ENCODE measurements around the gene LTB4R2.
A peak's percentile ranks its signal among the peaks of the same experiment; 100 is the strongest.

The LTB4R2 gene

GRCh38 chr14:24309538-24310264, at the start of gene LTB4R2:
Gene LTB4R2, plus strand, starts transcription at chr14:24310140. Its CDS starts 525 bp downstream, at chr14:24310665.
- peaks cover 18% of the 10 kb centered on the region for H3K36me3 ChIP-seq (replicated peaks)
- in situ Hi-C loops (cut with HindIII; ENCODE audit: low pct_ligation_motif_present, low sequenced_read_pairs), result no loop called here

GRCh38 chr14:24260780-24261157, 49.2 kb upstream of the LTB4R2 start:
- H3K36me3 ChIP-seq (replicated peaks), result peaks cover 4% of the 10 kb centered on the region
- H3K27me3 ChIP-seq (replicated peaks), result no peaks in the 10 kb centered on the region
- in situ Hi-C loops (cut with HindIII; ENCODE audit: low pct_ligation_motif_present, low sequenced_read_pairs), result no loop called here
- no peak overlapping the region for H3K4me3 ChIP-seq (ENCODE audit: low read depth, low read length)
- DNase-seq, result no peak
- TF ChIP-seq CTCF (IDR thresholded peaks at IDR 0.05; ENCODE audit: low read depth, low read length, missing control alignments), result no peak
- no peak overlapping the region for H3K27ac ChIP-seq

More at GRCh38 chr14:24309538-24310264, at the start of gene LTB4R2:
- DNase-seq, result no peak
- H3K27me3 ChIP-seq (replicated peaks), result no peaks in the 10 kb centered on the region
- no peak within 1 kb of the TSS for H3K27ac ChIP-seq
- peak within 1 kb of the TSS; percentile 45 for H3K4me3 ChIP-seq (ENCODE audit: low read depth, low read length)
- TF ChIP-seq CTCF (IDR thresholded peaks at IDR 0.05; ENCODE audit: low read depth, low read length, missing control alignments), result no peak

- TF ChIP-seq CTCF (IDR thresholded peaks at IDR 0.05; ENCODE audit: low read depth, low read length, missing control alignments), result no peak
- H3K36me3 ChIP-seq (replicated peaks), result peaks cover 4% of the 10 kb centered on the region
- H3K4me3 ChIP-seq (ENCODE audit: low read depth, low read length), result no peak overlapping the region
- in situ Hi-C loops (cut with HindIII; ENCODE audit: low pct_ligation_motif_present, low sequenced_read_pairs), result no loop called here
- DNase-seq, result no peak
- H3K27me3 ChIP-seq (replicated peaks), result no peaks in the 10 kb centered on the region
- no peak overlapping the region for H3K27ac ChIP-seq
These were observed 48.5 kb upstream of the LTB4R2 start for GRCh38 chr14:24261256-24261968.

- Histone ChIP-seq H3K4me3 (ENCODE audit: low read depth, low read length) (no peak overlapping the region), H3K27me3 (replicated peaks) (no peaks in the 10 kb centered on the region), H3K36me3 (replicated peaks) (peaks cover 4% of the 10 kb centered on the region), H3K27ac (no peak overlapping the region)
- no peak for DNase-seq
- TF ChIP-seq CTCF (IDR thresholded peaks at IDR 0.05; ENCODE audit: low read depth, low read length, missing control alignments), result no peak
- in situ Hi-C loops (cut with HindIII; ENCODE audit: low pct_ligation_motif_present, low sequenced_read_pairs), result no loop called here
These were observed 48.0 kb upstream of the LTB4R2 start for GRCh38 chr14:24261969-24262327.

- Histone ChIP-seq H3K27ac (no peak within 1 kb of the TSS), H3K36me3 (replicated peaks) (peaks cover 12% of the 10 kb centered on the region), H3K27me3 (replicated peaks) (no peaks in the 10 kb centered on the region), H3K4me3 (ENCODE audit: low read depth, low read length) (no peak within 1 kb of the TSS)
- no peak for TF ChIP-seq CTCF (IDR thresholded peaks at IDR 0.05; ENCODE audit: low read depth, low read length, missing control alignments)
- DNase-seq, result no peak
- in situ Hi-C loops (cut with HindIII; ENCODE audit: low pct_ligation_motif_present, low sequenced_read_pairs), result no loop called here
These were observed 46.9 kb upstream of the LTB4R2 start, which contains the start of gene TGM1 for GRCh38 chr14:24262821-24263733. Gene TGM1, minus strand, starts transcription at chr14:24263177. Its CDS starts 825 bp downstream, at chr14:24262352.
